Right lobe of liver (tissue), 4 donors: ENCODE measurements around the gene FOXRED1.

Source experiments
- CTCF ChIP-seq, 4 donors: fragments of 200-600 bp in 3 of 4; fragments of 450-650 bp in 1 of 4; IDR thresholded peaks; one replicate each; pipeline versions ENCODE4 v1.5.1 to v1.8.0; 2016 to 2022; ENCODE audit warnings: antibody characterized with exemption in 4 of 4, mild to moderate bottlenecking in 2 of 4
- POLR2A ChIP-seq: fragments of 450-650 bp; IDR thresholded peaks from one replicate; pipeline ENCODE4 v1.6.1; 2017; ENCODE audit warnings: antibody characterized with exemption, mild to moderate bottlenecking
- donor health status: DM: no; HTN: no; CAD: no.
- donor health status: DM: no; HTN: no; CAD: no.
- donor health status: DM: no; HTN: yes; CAD: no.

DNA sequence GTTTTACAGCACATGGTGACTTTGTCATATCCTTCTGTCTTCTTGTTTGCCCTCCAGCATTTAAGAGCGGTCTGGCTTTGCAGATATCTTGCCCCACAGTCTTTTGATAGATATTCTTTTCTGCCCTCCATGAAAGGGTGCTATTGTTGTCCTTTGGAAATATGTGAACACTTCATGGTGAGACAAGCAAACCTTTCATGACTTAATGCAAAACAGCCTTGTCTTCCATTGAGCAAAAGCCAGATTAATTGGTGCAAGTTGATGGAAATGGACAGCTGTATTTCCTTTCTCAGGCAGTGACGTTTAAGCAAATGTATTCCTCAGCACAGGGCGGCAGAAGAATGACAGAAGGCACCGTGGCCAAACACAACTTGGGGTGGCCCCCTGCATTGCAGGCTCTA is 39.3 kb downstream of the FOXRED1 start:
- no peak for TF ChIP-seq POLR2A
- no peak for TF ChIP-seq CTCF (IDR thresholded peaks at IDR 0.05)
